Activated CD8-positive, alpha-beta memory T cell treated with anti-CD3 and anti-CD28 coated beads for 48 hours (primary cell): ENCODE data around the gene TEC.
"Not testable (repeated sequence)": the region's sequence is repeated elsewhere in the genome, so short reads cannot be mapped to it uniquely, and the experiment has no call there.

Source experiments
- DNase-seq, 3 experiments: peaks; one replicate each; pipeline ENCODE4 v3.0.0-alpha.2; 2020; ENCODE audit warnings: low read depth in 2 of 3, low spot score in 2 of 3

The TEC gene

DNA sequence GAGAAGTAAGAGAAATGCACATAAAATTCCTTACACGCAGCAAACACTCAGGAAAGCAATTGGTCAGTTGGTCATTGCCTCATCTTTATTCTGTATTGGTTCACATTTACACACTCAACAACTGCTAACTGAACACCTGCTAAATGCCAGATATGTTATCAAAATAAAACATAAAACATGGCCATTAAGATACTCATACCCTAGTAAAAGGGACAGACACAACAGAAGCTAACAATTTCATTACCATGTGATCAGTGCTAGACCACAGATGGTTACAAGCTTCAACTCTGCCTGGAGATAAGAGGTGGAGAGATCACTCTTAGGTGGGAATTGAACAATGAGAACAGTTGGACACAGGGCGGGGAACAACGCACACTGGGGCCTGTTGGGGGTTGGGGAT, 26.2 kb downstream of the TEC start:
- no peak for DNase-seq

DNA sequence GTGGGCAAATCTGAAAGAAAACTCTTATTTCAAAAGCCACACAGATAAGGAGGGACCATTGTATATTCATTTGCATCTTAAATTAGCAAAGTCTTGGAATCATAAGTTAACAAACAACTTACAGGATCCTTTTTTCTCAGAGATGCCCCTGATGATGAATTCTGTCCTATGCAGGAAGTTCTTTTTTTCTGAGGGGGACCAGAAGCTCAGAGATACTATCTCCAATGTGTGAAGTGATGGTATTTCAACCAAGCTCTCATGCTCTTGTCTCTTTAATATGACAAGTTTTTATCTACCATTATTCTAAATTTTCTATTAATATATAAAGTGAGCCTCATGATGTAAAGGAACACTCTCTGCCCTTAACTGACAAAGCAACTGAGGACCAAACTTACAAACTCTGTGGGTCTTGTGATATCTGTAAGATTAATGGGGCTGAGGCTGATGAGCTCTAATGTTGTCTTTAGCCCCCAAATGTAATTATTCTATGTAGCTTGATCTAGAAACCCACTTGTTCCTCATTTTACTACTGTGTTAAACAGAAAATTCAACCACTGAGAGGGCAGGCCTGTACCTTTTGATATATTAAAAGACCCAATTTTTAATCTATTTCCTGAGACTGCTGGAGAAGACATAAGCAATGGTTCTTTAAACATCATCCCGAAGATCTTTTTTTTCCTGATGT, 27.0 kb downstream of the TEC start:
- DNase-seq = no peak

DNA sequence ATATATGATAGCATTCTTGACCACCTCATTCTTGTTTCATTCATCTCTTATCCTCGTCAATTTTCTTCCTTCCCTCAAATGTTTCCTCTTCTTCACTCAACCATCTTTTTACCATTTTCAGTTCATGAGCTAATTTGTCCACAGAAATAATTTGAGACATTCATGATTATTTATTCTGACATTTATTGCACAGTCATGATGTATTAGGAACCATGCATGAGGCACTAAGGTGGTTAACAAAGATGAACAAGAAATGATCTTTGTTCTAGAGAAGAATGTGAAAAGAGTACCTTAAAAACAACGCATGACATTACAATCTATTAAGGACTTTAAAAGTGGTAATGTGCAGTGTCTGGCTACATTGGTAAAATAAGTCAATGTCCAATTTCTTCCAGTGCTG, 27.9 kb downstream of the TEC start:
- no peak for DNase-seq

DNA sequence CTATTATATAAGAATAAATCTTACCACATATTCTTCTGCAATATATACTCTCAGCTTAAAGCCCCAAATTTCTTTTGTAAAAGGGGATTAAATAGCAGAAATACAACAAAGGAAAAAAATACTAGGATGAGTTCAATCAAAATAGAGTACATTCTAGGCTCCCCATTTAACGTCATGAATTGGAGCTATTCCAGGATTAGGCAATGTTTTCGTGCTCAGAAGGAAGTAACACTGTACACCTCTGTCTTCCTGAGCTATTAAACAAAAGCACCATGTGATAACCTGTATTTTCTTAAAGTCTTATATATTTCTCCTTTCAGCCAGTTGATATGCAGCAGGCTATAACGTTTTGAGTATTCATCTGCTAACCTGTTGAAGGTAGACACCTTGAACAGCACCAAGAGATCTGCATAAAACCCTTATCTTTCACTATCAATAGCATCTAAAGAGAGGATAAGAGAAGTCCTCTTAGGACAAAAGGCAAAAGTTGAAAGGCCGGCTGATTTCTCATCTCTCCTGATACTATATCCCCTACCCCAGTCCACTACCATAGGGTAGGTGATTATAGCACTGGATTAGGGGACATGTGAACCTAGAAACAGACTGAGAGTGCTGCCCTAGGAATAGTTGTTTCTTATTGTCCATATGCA, 31.5 kb downstream of the TEC start:
- DNase-seq = no peak

DNA sequence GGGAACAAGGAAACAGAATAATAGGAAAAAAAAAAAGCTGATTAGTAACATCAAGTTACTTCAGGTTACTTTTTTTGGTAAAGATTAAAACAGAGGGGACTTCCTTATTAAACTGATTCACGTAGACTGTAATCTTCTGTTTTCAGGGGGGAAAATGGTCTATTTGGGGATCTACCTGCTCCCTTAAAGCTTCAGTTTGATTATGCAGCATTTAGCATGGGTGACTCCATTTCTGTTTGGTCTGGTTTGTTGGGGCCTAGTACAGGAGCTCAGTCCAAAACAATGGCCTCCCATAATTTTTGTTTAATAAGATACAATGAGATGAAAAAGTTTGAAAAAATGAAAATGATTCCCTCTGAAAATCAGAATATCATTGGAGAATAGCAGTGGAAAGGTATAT, 34.6 kb downstream of the TEC start:
- no peak for DNase-seq

DNA sequence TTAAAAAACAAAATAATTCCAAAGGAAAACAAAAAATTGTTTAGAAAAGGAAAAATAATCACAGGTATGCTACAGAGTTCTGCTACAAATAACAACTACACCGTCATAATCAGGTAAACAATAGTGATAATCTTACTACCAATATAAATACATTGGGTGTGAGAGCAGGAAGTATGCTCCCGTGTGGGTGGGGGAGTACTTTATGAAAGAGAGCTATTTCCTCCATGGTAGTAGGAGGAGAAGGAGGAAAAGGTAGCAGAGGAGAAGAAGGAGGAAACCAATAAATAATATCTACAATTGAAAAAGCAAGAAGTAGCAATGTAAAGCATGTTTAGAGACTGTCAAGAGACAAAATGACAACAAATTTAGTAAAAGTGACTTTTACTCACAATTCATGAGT, 35.1 kb downstream of the TEC start:
- no peak for DNase-seq

DNA sequence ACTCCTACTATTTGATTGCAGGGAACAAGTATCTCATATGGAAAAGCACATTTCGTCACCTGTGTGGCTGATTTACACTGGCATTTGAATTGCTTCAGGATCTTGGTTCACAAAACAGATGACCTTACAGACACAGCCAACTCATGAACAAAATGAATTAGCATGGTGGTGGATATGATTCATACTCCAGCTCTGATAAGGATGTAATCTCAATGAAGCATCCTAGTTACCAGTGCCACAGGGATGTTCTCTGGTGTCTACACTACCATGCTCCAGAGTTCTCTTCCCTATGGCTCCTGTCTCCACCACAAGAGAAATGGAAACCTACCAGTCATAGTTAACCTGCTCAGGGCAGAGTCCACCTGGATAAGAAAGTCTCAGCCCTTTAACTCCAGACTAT, 40.7 kb downstream of the TEC start:
- no peak for DNase-seq

DNA sequence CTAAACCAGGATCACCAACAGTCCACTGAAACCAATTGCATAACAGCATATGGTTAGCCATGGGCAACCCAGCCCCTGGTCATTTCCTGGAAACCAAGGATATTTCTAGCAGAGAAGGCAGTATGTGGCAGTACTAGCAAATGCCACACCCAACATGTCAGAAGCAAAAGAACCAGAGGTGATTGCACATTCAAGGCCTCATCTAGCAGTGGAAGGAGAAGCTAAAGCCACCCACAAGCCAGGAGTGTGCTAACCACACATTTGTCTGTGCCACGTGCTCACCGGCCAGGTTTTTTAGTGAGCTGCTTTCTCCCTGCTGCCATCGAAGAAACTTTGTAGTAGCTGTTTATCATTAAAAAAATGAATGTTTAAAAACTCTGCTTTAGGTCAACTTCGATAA, 42.0 kb downstream of the TEC start:
- DNase-seq = no peak

DNA sequence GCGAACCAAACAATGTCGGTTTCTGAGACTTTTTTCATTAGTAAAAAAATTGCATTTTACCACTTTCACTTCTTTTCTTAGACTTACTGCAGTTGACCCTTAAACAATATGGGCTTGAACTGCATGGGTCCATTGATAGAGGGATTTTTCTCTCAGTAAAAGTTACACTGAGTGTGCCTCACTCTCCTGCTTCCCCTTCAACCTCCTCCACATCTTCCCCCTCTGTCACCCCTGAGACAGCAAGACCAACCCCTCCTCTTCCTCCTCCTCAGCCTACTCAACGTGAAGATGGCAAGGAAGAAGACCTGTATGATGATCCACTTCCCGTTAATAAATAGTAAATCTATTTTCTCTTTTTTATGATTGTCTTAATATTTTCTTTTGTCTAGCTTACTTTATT, 43.4 kb downstream of the TEC start:
- no peak for DNase-seq

DNA sequence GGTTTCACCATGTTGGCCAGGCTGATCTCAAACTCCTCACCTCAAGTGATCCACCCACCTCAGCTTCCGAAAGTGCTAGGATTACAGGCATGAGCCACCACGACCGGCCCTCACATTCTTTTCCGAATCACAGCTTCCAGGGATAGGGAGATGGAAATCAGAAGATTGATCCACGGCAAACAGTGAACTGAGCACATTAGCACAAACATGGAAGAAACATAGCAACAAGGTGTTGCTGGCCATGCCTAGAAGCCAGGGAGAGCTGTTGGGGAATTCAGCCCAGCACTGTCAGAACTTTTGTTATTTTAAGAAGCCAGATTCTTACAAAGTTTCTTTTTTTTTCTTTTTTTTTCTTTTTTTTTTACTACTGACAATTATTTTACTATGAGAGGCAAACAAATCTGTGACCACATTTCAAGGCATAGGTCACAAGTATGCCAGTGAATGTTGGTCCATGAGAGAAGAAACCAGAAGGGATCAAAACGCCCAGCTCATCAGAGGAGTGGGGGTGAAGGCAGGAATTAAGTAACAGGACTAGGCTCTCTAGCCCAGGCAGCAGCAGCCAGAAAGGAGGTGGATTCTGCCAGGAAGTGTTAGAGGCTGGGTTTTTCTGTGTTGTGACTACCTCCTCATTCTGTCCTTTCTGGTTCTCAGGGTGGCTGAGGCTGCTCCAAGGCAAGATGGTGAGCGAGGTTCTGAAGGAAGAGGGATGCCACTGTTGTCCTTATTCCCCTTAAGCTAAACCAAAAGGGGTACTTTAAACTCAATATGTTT, 44.1 kb downstream of the TEC start:
- DNase-seq = no peak

DNA sequence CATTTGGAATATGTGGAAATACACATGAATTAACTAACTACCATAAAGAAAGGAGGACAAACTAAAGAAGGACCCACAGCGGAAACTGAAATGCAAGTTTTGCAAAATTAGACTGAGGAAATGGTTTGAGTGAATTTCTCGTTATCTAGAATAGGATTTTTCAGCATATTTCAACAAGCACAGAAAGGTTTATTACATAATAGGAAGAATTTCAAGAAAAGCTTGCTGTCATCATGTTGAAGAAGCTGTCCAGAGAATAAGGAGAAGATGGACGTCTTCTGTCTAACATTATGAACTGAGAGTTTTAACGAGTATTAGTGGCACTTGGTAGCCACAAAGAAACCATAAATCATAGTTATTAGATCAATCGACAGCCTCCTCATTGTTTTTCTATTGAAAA, 45.0 kb downstream of the TEC start:
- DNase-seq = no peak

DNA sequence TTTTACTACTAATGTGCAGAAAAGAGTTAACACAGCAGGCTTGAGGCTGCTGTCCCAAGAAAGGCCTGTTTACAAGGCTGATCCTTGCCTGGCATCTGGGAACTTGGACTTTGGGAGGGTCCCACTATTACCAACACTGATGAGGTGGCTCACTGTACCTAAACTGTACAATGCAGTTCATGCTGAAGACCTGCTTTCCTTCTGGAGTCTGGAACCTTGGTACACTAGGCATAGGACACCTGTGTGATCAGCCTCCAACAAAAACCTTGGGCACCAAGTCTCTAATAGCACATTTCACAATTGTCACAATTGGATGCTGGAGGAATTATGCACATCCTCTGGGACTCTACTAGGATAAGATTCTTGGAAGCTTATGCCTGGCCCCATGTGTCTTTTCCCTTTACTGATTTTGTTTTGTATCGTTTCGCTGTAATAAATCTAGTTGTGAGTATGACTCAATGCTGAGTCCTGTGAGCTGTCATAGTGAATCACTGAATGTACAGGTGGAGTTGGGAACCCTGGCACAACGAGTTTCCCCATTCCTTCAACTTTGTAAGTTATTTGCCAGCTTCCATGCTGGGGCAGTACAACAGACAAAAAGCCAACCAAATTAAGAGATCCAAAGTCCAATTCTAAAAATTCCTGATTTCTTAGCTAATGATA, 45.9 kb downstream of the TEC start:
- no peak for DNase-seq

DNA sequence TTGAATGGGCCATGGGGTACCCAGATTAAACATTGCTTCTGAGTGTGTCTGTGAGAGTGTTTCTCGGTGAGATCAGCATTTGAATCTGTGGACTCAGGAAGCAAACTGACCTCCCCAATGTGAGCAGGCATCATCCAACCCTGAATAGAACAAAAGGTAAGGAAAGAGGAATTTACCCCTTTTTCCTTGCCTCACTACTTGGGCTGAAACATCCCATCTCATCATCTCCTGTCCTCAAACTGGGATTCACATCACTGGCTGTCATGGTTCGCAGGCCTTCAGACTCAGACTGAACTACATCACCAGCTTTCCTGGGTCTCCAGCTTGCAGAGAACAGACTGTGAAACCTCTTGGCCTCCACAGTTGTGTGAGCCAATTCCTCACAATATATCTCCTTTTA, 47.1 kb downstream of the TEC start:
- DNase-seq = no peak

DNA sequence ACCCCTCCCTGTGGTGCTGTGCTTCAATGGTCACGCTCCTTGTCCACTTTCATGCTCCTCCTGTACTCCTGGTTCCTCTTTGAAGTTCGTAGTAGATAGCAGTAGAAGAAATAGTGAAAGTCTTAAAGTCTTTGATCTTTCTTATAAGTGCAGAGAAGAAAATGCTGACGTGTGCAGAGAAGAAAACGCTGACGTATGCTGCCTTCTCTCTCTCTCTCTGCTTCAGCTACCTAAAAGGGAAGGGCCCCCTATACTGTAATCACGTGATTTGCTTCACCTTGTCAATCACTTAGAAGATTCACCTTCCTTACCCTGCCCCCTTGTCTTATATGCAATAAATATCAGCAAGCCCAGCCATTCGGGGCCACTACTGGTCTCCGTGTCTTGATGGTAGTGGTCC, 50.2 kb downstream of the TEC start:
- DNase-seq = not testable (repeated sequence)

DNA sequence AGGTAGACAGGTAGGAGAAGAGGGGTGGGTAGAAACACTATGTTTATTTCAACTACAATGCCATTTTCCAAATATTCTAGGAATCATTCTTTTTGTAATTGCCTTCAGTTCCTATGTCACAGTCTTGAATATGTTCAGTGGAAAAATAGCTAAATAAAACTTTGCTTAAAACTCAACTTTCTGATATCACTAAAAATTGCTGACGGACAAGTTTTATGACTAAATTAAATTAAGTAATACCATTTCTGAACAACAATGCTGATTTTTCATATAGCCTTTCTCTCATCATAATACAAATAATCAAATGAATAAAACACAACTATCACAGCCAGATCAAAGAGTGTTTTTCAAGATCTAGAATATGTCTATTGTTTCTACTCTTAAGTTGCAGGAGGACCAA, 53.1 kb downstream of the TEC start:
- no peak for DNase-seq

DNA sequence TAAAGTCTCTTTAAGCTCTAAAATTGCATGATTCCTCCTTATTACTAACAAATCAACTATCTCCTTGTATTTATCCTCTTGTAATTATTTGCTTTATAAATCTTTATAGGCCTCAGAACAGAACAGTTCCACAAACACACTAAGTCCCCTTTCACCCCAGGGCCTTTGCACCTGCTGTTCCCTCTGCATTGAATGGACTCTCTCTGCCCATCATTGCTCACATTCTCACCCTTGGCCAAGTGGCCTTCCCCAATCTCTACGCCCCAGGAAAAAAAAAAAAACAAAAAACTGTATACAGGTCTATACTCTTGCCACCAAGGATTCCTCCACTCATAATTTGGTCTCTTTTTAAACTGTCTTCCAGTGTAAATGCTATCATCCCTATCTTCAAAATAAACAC, 53.7 kb downstream of the TEC start:
- no peak for DNase-seq

DNA sequence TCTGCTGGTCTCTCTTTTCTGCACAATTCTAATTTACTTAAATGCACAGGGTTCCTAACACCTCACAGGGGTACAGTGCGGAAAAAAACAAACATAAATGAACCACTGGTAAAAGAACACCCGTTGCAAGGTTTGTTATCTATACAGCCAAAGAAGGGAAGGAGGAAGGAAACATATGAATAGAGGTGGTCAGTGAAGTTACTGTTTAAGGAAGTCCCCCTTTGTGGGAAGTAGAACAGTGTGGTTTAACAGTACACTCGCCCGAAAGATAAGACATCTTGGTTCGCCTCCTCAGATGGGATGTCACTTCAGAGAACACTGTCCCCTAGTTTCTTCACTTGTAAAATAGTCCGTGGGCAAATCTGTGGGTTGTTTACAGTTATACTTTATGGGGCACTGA, 57.5 kb downstream of the TEC start:
- no peak for DNase-seq

DNA sequence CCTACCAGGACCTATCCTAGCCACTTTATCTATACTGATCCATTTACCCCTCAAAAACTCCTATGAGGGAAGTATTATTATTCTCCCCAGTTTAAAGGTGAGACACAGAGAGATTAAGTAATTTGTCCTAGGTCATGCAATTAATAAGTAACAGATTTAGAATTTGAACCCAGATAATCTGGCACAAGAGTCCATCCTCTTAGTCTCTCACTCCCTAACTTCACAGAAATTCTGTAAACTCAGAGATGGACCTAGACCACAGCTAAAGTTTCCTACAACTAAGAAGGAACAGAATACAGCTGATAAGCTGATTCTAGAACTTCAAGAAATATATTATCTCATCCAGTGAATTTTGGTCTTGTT, 58.7 kb downstream of the TEC start:
- no peak for DNase-seq

DNA sequence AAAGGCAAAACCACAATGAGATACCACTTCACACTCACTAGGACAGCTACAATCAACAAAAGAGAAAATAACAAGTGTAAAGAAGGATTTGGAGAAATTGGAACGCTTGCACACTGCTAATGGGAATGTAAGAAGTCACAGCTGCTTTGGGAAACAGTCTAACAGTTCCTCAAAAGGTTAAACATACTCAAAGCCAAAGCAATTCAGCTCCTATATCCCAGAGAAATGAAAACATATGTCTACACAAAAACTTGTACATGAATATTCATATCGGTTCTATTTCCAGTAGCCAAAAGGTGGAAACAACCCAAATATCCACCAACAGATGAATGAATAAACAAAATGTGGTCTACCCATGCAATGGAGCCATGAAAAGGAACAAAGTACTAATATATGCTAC, 64.0 kb downstream of the TEC start:
- DNase-seq = no peak

DNA sequence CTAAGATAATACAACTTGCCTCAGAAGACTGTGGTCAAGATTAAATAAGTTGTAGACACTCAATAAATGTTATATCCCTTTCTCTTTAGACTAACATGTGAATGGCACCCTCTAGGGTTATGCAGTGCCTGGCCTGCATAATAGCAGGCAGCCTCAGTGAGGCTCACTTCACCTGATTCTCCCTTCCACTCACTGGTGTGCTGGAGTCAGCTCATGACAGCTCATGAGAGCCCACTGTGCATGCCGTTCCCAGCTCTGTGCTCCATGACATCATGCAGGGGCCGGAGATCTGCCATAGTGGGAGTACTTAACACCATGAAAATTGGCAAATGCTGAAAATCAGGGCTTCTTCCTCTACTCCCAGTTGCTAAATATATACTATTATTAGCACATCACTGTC, 64.5 kb downstream of the TEC start:
- no peak for DNase-seq

DNA sequence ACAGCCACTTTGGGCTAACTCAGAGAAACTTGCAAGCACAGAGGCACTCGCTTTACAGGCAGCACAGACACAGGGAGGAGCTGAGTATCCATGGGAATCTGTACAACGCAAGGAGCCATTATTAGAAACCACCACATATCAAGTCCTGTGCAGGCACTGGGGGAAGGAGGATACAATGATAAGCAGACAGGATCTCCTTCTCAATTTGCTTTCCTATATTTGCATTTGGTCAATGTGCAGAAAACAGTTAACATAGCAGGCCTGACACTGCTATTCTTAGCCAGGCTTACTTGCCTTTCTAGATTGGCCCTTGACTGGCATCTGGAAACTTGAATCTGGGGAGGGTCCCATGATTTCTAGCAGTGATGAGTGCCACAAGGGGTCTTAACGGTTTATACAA, 65.8 kb downstream of the TEC start:
- no peak for DNase-seq

DNA sequence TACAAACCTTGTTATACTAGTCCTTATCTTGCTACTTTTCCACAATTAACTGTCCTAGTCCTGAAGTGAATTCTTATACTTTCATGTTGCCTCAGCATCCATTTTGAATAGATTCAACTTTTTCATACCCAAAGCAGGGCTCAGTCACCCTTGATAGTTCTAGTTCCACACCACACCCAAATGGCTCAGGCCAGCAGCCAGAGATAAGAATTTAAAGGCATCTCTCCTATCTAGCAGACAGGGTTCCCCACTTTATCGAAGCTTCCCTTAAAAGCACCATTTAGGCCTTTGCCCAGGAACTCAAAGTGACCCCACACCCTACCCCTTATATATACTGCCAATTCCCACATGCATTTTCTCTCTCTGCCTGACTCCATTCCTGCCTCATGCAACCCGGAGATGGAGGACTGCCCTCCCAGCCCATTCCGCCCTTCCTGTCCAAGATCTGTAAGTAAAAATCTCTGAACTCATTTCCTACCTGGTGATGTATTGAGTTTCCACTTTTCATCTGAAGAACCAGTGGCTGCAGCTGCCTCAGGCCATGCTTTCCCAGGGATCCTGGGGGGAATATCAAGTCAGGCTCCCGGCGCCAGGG, 71.9 kb downstream of the TEC start:
- no peak for DNase-seq
